ENCODE results near the gene NFATC2IP. TPM values are rescaled to one million over a fixed set of nuclear protein-coding genes. Genes with fewer than 3 reads are reported as not detected.

The NFATC2IP gene
- polyA plus RNA-seq, 1 donor (not counting 4 experiments of a cell fraction or from before 2014, with no cell fraction given): 56.5 TPM

- no peaks in the 10 kb centered on the region for H3K9me1 ChIP-seq (ENCODE audit: control insufficient read depth, extremely low read depth, insufficient read depth, low read length)
- no peak overlapping the region for H2AFZ ChIP-seq (ENCODE audit: control insufficient read depth, low read length)
- H3K79me2 ChIP-seq (ENCODE audit: control insufficient read depth, insufficient read depth, low read length): no peaks in the 10 kb centered on the region
- H3K9me3 ChIP-seq (ENCODE audit: control insufficient read depth, low read depth, low read length): no peaks in the 10 kb centered on the region
- dilution Hi-C loops (cut with MboI; ENCODE audit: extremely low pct_ligation_motif_present, low sequenced_read_pairs): no loop called here
- H4K20me1 ChIP-seq (ENCODE audit: control insufficient read depth, extremely low read depth, insufficient read depth, low read length): no peaks in the 10 kb centered on the region
- H3K36me3 ChIP-seq (ENCODE audit: control insufficient read depth in 2 of 2, extremely low read depth in 1 of 2, insufficient read depth in 2 of 2, low read length in 2 of 2): no peaks in the 10 kb centered on the region
- no peaks in the 10 kb centered on the region for H3K27me3 ChIP-seq (ENCODE audit: control insufficient read depth, extremely low read depth, insufficient read depth, low read length)
- H3K4me3 ChIP-seq (ENCODE audit: control insufficient read depth in 2 of 3, extremely low read depth in 1 of 3, insufficient read depth in 2 of 3, low read depth in 1 of 3, low read length in 3 of 3): no peak overlapping the region
- FAIRE-seq (no peak), DNase-seq (ENCODE audit: low read depth, low spot score) (no peak)
- no peak overlapping the region for H3K27ac ChIP-seq (ENCODE audit: control insufficient read depth, insufficient read depth, low read length)
- TF ChIP-seq, protein P1, sequence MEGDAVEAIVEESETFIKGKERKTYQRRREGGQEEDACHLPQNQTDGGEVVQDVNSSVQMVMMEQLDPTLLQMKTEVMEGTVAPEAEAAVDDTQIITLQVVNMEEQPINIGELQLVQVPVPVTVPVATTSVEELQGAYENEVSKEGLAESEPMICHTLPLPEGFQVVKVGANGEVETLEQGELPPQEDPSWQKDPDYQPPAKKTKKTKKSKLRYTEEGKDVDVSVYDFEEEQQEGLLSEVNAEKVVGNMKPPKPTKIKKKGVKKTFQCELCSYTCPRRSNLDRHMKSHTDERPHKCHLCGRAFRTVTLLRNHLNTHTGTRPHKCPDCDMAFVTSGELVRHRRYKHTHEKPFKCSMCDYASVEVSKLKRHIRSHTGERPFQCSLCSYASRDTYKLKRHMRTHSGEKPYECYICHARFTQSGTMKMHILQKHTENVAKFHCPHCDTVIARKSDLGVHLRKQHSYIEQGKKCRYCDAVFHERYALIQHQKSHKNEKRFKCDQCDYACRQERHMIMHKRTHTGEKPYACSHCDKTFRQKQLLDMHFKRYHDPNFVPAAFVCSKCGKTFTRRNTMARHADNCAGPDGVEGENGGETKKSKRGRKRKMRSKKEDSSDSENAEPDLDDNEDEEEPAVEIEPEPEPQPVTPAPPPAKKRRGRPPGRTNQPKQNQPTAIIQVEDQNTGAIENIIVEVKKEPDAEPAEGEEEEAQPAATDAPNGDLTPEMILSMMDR (optimal IDR thresholded peaks at IDR 0.05 in 1 of 3, IDR thresholded peaks at IDR 0.05 in 1 of 3, conservative IDR thresholded peaks at IDR 0.05 in 1 of 3; ENCODE audit: extremely low read depth in 1 of 3, insufficient read depth in 2 of 3, low read length in 3 of 3): no peak
- no peak for TF ChIP-seq EZH2 (IDR thresholded peaks at IDR 0.05; ENCODE audit: low read length)
- no peak overlapping the region for H3K4me2 ChIP-seq (ENCODE audit: control insufficient read depth, extremely low read depth, insufficient read depth, low read depth, low read length)
- H3K9ac ChIP-seq (ENCODE audit: control insufficient read depth, extremely low read depth, insufficient read depth, low read length): no peak overlapping the region
- no peaks in the 10 kb centered on the region for H3K4me1 ChIP-seq (ENCODE audit: control insufficient read depth, extremely low read depth, insufficient read depth, low read length)
These were observed 18.2 kb upstream of the NFATC2IP start for GRCh38 chr16:28932339-28933141.

DNA sequence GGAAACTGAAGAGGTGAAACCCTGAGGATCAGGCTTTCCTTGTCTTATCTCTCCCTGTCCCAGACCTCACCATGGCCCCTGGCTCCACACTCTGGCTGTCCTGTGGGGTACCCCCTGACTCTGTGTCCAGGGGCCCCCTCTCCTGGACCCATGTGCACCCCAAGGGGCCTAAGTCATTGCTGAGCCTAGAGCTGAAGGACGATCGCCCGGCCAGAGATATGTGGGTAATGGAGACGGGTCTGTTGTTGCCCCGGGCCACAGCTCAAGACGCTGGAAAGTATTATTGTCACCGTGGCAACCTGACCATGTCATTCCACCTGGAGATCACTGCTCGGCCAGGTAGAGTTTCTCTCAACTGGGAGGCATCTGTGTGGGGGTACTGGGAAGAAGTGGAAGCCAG lies 17.6 kb upstream of the NFATC2IP start:
- TF ChIP-seq, protein P1 (optimal IDR thresholded peaks at IDR 0.05 in 1 of 3, IDR thresholded peaks at IDR 0.05 in 1 of 3, conservative IDR thresholded peaks at IDR 0.05 in 1 of 3; ENCODE audit: extremely low read depth in 1 of 3, insufficient read depth in 2 of 3, low read length in 3 of 3): no peak
- no peak for TF ChIP-seq EZH2 (IDR thresholded peaks at IDR 0.05; ENCODE audit: low read length)
- H3K4me1 ChIP-seq (ENCODE audit: control insufficient read depth, extremely low read depth, insufficient read depth, low read length): no peaks in the 10 kb centered on the region
- no peaks in the 10 kb centered on the region for H3K79me2 ChIP-seq (ENCODE audit: control insufficient read depth, insufficient read depth, low read length)
- H3K9ac ChIP-seq (ENCODE audit: control insufficient read depth, extremely low read depth, insufficient read depth, low read length): no peak overlapping the region
- H3K9me3 ChIP-seq (ENCODE audit: control insufficient read depth, low read depth, low read length): no peaks in the 10 kb centered on the region
- no peak overlapping the region for H3K27ac ChIP-seq (ENCODE audit: control insufficient read depth, insufficient read depth, low read length)
- no peak overlapping the region for H3K4me2 ChIP-seq (ENCODE audit: control insufficient read depth, extremely low read depth, insufficient read depth, low read depth, low read length)
- H3K9me1 ChIP-seq (ENCODE audit: control insufficient read depth, extremely low read depth, insufficient read depth, low read length): no peaks in the 10 kb centered on the region
- no peaks in the 10 kb centered on the region for H4K20me1 ChIP-seq (ENCODE audit: control insufficient read depth, extremely low read depth, insufficient read depth, low read length)
- FAIRE-seq (no peak), DNase-seq (ENCODE audit: low read depth, low spot score) (no peak)
- dilution Hi-C loops (cut with MboI; ENCODE audit: extremely low pct_ligation_motif_present, low sequenced_read_pairs): no loop called here
- no peak overlapping the region for H3K4me3 ChIP-seq (ENCODE audit: control insufficient read depth in 2 of 3, extremely low read depth in 1 of 3, insufficient read depth in 2 of 3, low read depth in 1 of 3, low read length in 3 of 3)
- H2AFZ ChIP-seq (ENCODE audit: control insufficient read depth, low read length): no peak overlapping the region
- no peaks in the 10 kb centered on the region for H3K27me3 ChIP-seq (ENCODE audit: control insufficient read depth, extremely low read depth, insufficient read depth, low read length)
- no peaks in the 10 kb centered on the region for H3K36me3 ChIP-seq (ENCODE audit: control insufficient read depth in 2 of 2, extremely low read depth in 1 of 2, insufficient read depth in 2 of 2, low read length in 2 of 2)
